Prostate gland (tissue), 2 donors: ENCODE measurements around the gene CERS3. TPM values are rescaled to one million over a fixed set of nuclear protein-coding genes. Genes with fewer than 3 reads are reported as not detected.

Experiments used
- DNase-seq: peaks from one replicate; pipeline ENCODE4 v3.0.0-alpha.2; 2019; ENCODE audit warnings: low spot score
- H3K27ac ChIP-seq, 2 donors: fragments of 200-600 bp; sonication (generic); 2 replicates each; pipeline ENCODE4 v1.5.1; 2017 to 2019
- H3K27me3 ChIP-seq: fragments of 200-600 bp; sonication (generic); replicated peaks from 2 replicates; pipeline ENCODE4 v1.5.1; 2019; ENCODE audit not compliant: insufficient read depth
- H3K36me3 ChIP-seq, 2 donors: fragments of 200-600 bp; sonication (generic); 1 replicate in 1 of 2; 2 replicates in 1 of 2; pipeline versions ENCODE4 v1.5.1 to v1.8.1; 2017 to 2019
- H3K4me1 ChIP-seq: fragments of 200-600 bp; sonication (generic); replicated peaks from 2 replicates; pipeline ENCODE4 v1.5.1; 2019
- H3K4me3 ChIP-seq, 2 donors: fragments of 200-600 bp; sonication (generic); 2 replicates each; pipeline ENCODE4 v1.5.1; 2017 to 2019
- H3K9me3 ChIP-seq: fragments of 200-600 bp; sonication (generic); 2 replicates; pipeline ENCODE4 v1.5.1; 2017
- CTCF ChIP-seq, 4 experiments: fragments of 200-600 bp in 2 of 4; fragments of 450-650 bp in 2 of 4; sonication (generic) in 2 of 4; IDR thresholded peaks; 1 replicate in 3 of 4; 2 replicates in 1 of 4; pipeline ENCODE4 v1.5.1; 2016 to 2019; ENCODE audit warnings: antibody characterized with exemption in 4 of 4, mild to moderate bottlenecking in 2 of 4, moderate library complexity in 2 of 4
- POLR2A ChIP-seq: fragments of 450-650 bp; IDR thresholded peaks from one replicate; pipeline ENCODE4 v1.6.1; 2016; ENCODE audit warnings: antibody characterized with exemption, mild to moderate bottlenecking
- POLR2AphosphoS5 ChIP-seq: sonication (generic); formaldehyde crosslinking; IDR thresholded peaks from one replicate; pipeline ENCODE4 v1.6.1; 2017; ENCODE audit warnings: antibody characterized with exemption
- WGBS: methylation state at CpG from one replicate; pipeline ENCODE4 v1.1.5; 2018; 5-methylcytosine and 5-hydroxymethylcytosine counted together
- intact Hi-C: fragments of 100-400 bp; cut with DNase I; formaldehyde crosslinking; loops from one replicate; pipeline ENCODE4 v1.14.2; 2022
- total RNA-seq, 2 donors: library from RNA; depleted of rRNA; stranded (reverse); fragments of >200 nt; gene quantifications; one replicate each; pipeline ENCODE4 v1.1.0, GENCODE V29; 2016

The CERS3 gene
- total RNA-seq, 2 donors from 2014 or later = 0.73 to 4.0 TPM

DNA sequence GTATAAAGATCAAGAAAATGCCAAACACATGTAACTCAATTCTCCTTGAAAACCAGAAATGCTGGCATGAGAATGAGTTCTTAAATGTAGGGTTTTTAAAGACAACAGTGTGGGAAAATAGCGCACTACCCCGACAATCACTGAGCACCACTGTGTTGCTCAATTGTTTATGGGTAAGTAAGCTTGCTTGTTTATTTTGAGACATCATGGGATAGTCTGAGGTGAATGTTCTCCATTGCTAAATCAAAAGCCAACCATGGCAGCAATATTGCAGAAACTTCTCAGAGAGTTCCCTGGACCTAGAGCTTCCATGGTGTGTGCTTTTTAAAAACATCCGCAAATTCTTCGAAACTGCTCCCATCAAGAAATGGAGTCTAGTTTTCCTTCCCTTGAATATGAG, 62.7 kb downstream of the CERS3 start:
- no peaks in the 10 kb centered on the region for H3K36me3 ChIP-seq

DNA sequence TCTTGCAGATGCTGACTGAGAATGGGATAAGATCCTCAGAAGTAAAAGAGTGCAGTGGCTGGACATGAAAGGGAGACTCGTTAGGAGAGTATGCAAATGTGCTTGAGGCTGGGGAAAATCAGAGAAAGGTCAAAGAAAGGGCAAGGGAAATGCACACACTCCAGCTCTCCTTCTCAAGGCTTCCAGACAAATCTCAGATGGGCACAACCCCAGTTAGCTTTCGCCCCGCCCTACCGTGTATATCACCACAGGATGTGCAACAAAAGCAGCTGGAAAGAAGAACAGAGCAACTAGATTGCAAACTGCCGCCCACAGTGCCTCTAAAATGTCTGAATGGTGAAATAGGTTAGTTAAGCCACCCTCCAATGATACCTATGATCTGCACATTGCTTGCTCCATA, 63.9 kb downstream of the CERS3 start:
- Histone ChIP-seq H3K4me3 (no peak overlapping the region), H3K9me3 (no peaks in the 10 kb centered on the region), H3K27me3 (no peaks in the 10 kb centered on the region), H3K36me3 (no peaks in the 10 kb centered on the region), H3K4me1 (no peaks in the 10 kb centered on the region), H3K27ac (no peak overlapping the region)
- no peak for DNase-seq
- intact Hi-C loops = no loop called here
- TF ChIP-seq POLR2A = no peak
- TF ChIP-seq POLR2AphosphoS5 = no peak
- TF ChIP-seq CTCF (IDR thresholded peaks at IDR 0.05) = no peak
- WGBS = 47% methylated on average over 5 of the region's 5 CpGs

More for the DNA sequence above, 62.7 kb downstream of the CERS3 start:
- Histone ChIP-seq H3K4me1 (no peaks in the 10 kb centered on the region), H3K9me3 (no peaks in the 10 kb centered on the region), H3K27ac (no peak overlapping the region), H3K4me3 (no peak overlapping the region), H3K27me3 (no peaks in the 10 kb centered on the region)
- TF ChIP-seq POLR2AphosphoS5 (no peak), CTCF (IDR thresholded peaks at IDR 0.05) (no peak)
- intact Hi-C loops = no loop called here
- WGBS = 58% methylated on average over 4 of the region's 4 CpGs
- DNase-seq = no peak

DNA sequence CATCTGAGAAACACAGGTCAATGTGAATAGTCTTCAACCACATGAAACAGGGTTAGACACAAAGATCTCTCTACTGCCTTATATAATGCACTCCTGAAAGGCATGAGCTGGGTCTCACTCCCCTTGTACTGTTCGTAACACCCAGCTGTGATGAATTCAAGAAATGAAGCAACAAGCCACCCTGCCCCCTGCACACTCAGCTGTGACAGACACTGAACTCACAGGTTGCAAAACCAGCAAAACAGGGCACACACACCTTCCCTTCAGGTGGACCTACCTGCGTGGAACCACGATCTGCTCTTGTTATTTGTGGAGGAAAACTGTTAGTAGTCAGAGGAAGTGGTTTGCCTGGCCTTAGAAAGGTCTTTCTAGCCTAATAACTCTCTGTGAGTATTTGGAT, 64.5 kb downstream of the CERS3 start:
- no peak for DNase-seq
- Histone ChIP-seq H3K27ac (no peak overlapping the region), H3K9me3 (no peaks in the 10 kb centered on the region), H3K36me3 (no peaks in the 10 kb centered on the region), H3K27me3 (no peaks in the 10 kb centered on the region), H3K4me1 (no peaks in the 10 kb centered on the region), H3K4me3 (no peak overlapping the region)
- intact Hi-C loops = no loop called here
- WGBS = 62% methylated on average over 3 of the region's 3 CpGs
- TF ChIP-seq POLR2AphosphoS5 = no peak
- no peak for TF ChIP-seq CTCF (IDR thresholded peaks at IDR 0.05)
- TF ChIP-seq POLR2A = no peak

DNA sequence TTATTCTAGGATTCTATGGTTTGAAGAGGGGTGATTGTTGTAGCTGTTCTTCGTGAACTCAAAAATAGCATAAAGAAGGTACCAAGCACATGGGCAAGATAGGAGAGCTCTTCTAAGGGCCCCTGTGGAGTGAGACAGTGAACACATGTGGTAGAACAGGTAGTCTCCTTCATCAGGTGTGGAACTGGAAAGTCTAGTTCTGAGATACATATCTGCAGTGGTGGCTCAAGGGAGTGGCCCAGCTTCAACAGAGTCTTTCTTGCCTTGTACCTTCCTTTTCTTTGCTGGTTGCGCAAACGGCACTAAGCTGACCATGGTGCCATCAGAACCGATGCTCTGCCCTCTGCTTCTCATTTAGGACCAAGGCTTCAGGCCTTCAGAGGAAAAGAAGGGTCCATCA, 65.2 kb downstream of the CERS3 start:
- Histone ChIP-seq H3K27ac (no peak overlapping the region), H3K4me1 (no peaks in the 10 kb centered on the region), H3K4me3 (no peak overlapping the region), H3K9me3 (no peaks in the 10 kb centered on the region), H3K27me3 (no peaks in the 10 kb centered on the region), H3K36me3 (no peaks in the 10 kb centered on the region)
- TF ChIP-seq POLR2AphosphoS5 (peak; percentile 36), CTCF (IDR thresholded peaks at IDR 0.05) (no peak)
- peak; percentile 27 for DNase-seq
- 85% methylated on average over 4 of the region's 4 CpGs for WGBS
- intact Hi-C loops = no loop called here

- no peaks in the 10 kb centered on the region for H3K36me3 ChIP-seq
- no peaks in the 10 kb centered on the region for H3K27me3 ChIP-seq
- TF ChIP-seq CTCF (IDR thresholded peaks at IDR 0.05) = no peak
- TF ChIP-seq POLR2AphosphoS5 = no peak
- TF ChIP-seq POLR2A = no peak
- WGBS = 77% methylated on average over 2 of the region's 2 CpGs
- no peak for DNase-seq
- H3K4me3 ChIP-seq = no peak overlapping the region
- no peak overlapping the region for H3K27ac ChIP-seq
- intact Hi-C loops = no loop called here
- no peaks in the 10 kb centered on the region for H3K4me1 ChIP-seq
- no peaks in the 10 kb centered on the region for H3K9me3 ChIP-seq
Measured at GRCh38 chr15:100461049-100461448, 67.7 kb downstream of the CERS3 start.
